Spinal cord (tissue), 10 donors: ENCODE data around the gene SCFD2. TPM values are rescaled to one million over a fixed set of nuclear protein-coding genes. Genes with fewer than 3 reads are reported as not detected.
"Not testable (repeated sequence)": the region's sequence is repeated elsewhere in the genome, so short reads cannot be mapped to it uniquely, and the experiment has no call there.

ENCODE experiments used
- DNase-seq, 6 donors: peaks; one replicate each; pipeline versions ENCODE4 v3.0.0 to v3.0.0-alpha.2; 2013 to 2015; ENCODE audit warnings: low spot score in 6 of 6, low read depth in 4 of 6
- H3K27ac ChIP-seq: one replicate; pipeline ENCODE4 v1.5.1; 2013; ENCODE audit warnings: low read depth, low read length, control low read depth
- H3K27me3 ChIP-seq: one replicate; pipeline ENCODE4 v1.6.1; 2013; ENCODE audit warnings: low read length; ENCODE audit not compliant: control insufficient read depth, insufficient read depth
- H3K36me3 ChIP-seq: one replicate; pipeline ENCODE4 v1.6.1; 2013; ENCODE audit warnings: low read length; ENCODE audit not compliant: control insufficient read depth, insufficient read depth
- H3K4me1 ChIP-seq: one replicate; pipeline ENCODE4 v1.6.1; 2013; ENCODE audit warnings: low read length; ENCODE audit not compliant: control insufficient read depth, insufficient read depth
- H3K4me3 ChIP-seq: one replicate; pipeline ENCODE4 v1.5.1; 2013; ENCODE audit warnings: low read depth, low read length, control low read depth
- H3K9me3 ChIP-seq: one replicate; pipeline ENCODE4 v1.6.1; 2013; ENCODE audit warnings: low read length; ENCODE audit not compliant: control insufficient read depth, insufficient read depth
- WGBS: methylation state at CpG from one replicate; pipeline ENCODE4 v1.1.5; 2013; ENCODE audit warnings: missing lambda C conversion rate; ENCODE audit not compliant: insufficient coverage; 5-methylcytosine and 5-hydroxymethylcytosine counted together
- polyA plus RNA-seq, 2 donors: library from polyadenylated mRNA; unstranded; fragments of 120-200 nt; gene quantifications; one replicate each; pipeline ENCODE4 v1.2.1, GENCODE V29; 2013; ENCODE audit not compliant: insufficient read length in 2 of 2
- total RNA-seq, 2 donors: library from RNA; depleted of rRNA in 1 of 2; stranded (reverse); fragments of 120-200 nt in 1 of 2; fragments of >200 nt in 1 of 2; gene quantifications; one replicate each; pipeline versions ENCODE4 v1.2.3 to v1.2.4, GENCODE V29; 2013 to 2014
- donor health status: healthy.

The SCFD2 gene
- total and polyA plus RNA-seq, 4 donors = 15.6 to 19.5 (median 17.7) TPM

DNA sequence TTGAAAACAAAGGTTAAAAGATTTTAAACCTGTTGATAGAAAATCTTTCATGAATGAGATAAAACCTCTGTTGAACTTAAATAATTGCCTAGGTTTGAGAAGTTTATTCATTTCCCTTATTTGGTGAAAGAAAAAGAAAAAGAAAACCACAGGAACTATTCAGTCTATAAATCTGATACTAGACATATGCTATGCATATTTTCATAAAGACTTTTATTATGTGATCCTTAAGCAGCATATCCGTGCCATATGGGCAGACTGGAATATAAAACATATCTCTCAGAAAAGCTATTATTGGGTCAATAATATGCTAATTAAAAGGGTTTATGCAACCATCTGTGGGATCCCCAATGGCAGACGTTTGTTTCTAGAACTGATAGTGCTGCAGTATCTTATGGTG, 325.0 kb downstream of the SCFD2 start:
- Histone ChIP-seq H3K9me3 (no peaks in the 10 kb centered on the region), H3K4me3 (no peak overlapping the region), H3K36me3 (no peaks in the 10 kb centered on the region), H3K27me3 (no peaks in the 10 kb centered on the region), H3K4me1 (no peaks in the 10 kb centered on the region), H3K27ac (no peak overlapping the region)
- DNase-seq = peak in 1 of 6 donors; percentile 6
- WGBS = 50% methylated on average over 1 of the region's 2 CpGs

DNA sequence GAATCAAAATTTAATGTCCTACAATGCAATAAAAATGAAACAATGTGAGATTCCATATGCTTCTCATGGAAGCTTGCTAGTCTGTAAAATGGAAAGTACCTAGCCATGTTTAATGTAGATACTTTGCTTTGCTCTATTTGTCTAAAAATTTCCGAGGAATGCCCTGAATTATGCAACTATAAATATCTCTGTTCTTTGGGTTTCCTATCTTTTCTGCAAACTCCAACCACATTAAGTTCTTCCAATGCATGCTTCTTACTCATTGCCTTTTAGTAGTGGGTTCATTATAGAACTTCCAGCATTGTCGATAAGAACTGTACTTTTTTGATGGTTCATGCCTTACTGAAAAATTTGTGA, 325.4 kb downstream of the SCFD2 start:
- H3K4me3 ChIP-seq = no peak overlapping the region
- DNase-seq = no peak
- H3K4me1 ChIP-seq = no peaks in the 10 kb centered on the region
- no CpG with 5 or more reads among the region's 2 CpGs for WGBS
- H3K36me3 ChIP-seq = no peaks in the 10 kb centered on the region
- no peaks in the 10 kb centered on the region for H3K27me3 ChIP-seq
- no peak overlapping the region for H3K27ac ChIP-seq
- H3K9me3 ChIP-seq = no peaks in the 10 kb centered on the region

DNA sequence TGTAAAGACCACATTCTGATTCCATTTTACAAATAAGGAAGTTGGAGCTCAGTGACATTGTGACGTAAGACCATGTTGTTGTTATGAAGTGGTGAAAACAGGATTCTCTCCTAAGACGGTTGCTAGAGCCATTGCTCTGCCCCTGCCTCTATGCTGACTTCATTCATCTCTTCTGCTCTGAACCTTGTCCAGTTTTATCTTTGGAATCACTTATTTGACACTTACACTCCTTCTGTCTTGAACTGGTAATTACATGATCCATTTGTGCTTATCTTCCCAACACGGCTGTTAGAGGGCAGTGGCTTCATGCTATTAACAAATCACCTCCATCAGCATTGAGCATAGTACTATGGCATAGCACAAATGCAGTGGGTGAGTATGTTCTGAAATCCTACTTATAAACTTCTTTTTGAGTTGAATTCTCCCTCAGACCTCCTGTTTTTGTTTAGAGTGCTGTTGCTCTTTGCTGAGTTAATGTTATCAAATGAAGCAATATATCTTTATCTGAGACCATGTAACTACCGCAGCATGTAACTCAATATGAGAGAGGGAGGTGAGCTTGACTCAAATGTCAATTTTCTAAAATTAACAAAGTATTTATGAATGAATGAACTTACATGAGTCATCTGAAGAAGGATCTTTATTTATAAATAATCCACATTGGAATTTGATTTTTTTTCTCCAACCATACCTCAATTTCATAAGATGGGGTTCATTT, 326.0 kb downstream of the SCFD2 start:
- no peaks in the 10 kb centered on the region for H3K27me3 ChIP-seq
- no CpG with 5 or more reads among the region's 4 CpGs for WGBS
- no peaks in the 10 kb centered on the region for H3K36me3 ChIP-seq
- no peaks in the 10 kb centered on the region for H3K9me3 ChIP-seq
- DNase-seq = no peak
- H3K27ac ChIP-seq = no peak overlapping the region
- H3K4me3 ChIP-seq = no peak overlapping the region
- H3K4me1 ChIP-seq = no peaks in the 10 kb centered on the region

DNA sequence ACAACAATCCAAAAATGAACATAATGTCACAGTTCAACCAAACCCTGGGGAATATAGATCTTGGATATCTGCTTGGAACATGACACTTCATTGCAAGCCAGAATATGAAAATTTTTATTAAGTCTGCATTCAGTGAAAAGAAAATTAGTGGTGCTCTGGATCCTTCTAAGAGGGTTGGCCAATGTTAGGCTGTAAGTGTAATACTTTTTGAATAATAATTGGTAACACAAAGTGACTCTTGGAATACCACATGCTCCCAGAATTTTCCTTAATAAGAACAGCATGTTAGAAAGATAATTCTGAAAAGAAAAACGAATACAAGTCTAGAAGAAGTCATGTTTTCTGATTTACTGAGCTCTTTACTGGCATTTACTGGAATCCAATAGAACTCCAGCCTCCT, 328.0 kb downstream of the SCFD2 start:
- WGBS = no CpG with 5 or more reads among the region's 1 CpG
- Histone ChIP-seq H3K27me3 (no peaks in the 10 kb centered on the region), H3K36me3 (no peaks in the 10 kb centered on the region), H3K9me3 (no peaks in the 10 kb centered on the region), H3K4me3 (no peak overlapping the region), H3K4me1 (no peaks in the 10 kb centered on the region), H3K27ac (no peak overlapping the region)
- no peak for DNase-seq

DNA sequence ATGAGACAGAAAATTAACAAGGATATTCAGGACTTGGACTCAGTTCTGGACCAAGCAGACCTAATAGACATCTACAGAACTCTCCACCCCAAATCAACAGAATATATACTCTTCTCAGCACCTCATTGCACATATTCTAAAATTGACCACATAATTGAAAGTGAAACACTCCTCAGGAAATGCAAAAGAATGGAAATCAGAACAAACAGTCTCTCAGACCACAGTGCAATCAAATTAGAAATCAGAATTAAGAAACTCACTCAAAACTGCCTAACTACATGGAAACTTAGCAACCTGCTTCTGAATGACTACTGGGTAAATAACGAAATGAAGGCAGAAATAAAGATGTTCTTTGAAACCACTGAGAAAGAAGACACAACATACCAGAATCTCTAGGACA, 333.0 kb downstream of the SCFD2 start:
- H3K36me3 ChIP-seq, H3K27me3 ChIP-seq, H3K4me3 ChIP-seq, H3K4me1 ChIP-seq, H3K9me3 ChIP-seq, H3K27ac ChIP-seq, DNase-seq: not testable (repeated sequence)
- WGBS = no CpG with 5 or more reads among the region's 1 CpG

DNA sequence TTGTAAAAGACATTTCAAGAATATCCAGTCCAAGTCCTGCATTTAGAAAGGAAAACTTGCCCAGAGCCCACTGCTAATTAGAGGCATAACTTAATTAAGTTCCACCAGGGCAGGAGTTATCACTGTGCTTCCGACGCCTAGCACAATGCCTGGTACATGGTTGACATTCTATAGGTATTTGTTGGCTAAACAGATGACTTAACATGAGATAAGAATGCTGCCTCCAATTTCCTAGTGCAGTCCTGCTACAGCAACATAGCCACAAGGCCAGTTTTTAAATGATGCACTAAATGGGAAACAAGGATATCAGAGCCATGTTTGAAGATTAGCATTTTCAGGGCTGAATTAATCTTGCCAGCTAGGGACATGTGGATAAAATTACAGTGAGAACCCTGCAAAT, 339.6 kb downstream of the SCFD2 start:
- H3K36me3 ChIP-seq = no peaks in the 10 kb centered on the region
- no peaks in the 10 kb centered on the region for H3K27me3 ChIP-seq
- H3K4me3 ChIP-seq = no peak overlapping the region
- DNase-seq = no peak
- WGBS = 94% methylated on average over 2 of the region's 2 CpGs
- no peaks in the 10 kb centered on the region for H3K4me1 ChIP-seq
- H3K9me3 ChIP-seq = no peaks in the 10 kb centered on the region
- no peak overlapping the region for H3K27ac ChIP-seq

DNA sequence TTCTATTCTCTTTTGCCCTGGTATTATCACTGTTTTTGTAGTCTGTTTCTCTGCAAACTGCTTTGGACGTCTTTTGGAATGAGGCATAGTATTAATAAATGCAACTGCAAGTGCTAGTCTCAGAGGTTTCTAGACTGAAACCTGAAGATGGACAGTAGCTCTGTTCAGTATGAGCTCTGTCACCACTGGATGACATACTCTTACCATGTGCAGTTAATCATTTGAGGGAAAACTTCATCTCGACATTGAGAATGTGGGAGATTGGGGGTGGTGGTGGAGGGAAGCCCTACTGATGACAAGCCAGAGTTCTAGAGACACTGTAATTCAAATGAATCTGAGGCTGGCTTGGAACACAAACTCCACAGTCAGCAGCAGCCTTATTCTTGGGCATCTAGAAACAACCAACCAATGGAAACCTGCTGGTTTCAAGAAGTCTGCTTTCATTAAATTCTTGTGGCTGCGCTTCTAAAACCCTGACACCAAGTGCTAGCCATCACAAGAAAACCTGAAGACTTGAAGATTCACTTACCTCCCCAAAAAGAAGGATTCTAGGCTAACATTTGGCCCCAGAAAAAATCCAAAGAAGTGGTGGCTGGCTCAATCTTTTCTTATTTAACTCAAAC, 342.1 kb downstream of the SCFD2 start:
- Histone ChIP-seq H3K27ac (no peak overlapping the region), H3K9me3 (no peaks in the 10 kb centered on the region), H3K4me1 (no peaks in the 10 kb centered on the region), H3K36me3 (no peaks in the 10 kb centered on the region), H3K27me3 (no peaks in the 10 kb centered on the region), H3K4me3 (no peak overlapping the region)
- DNase-seq = no peak
- 94% methylated on average over 2 of the region's 3 CpGs for WGBS

DNA sequence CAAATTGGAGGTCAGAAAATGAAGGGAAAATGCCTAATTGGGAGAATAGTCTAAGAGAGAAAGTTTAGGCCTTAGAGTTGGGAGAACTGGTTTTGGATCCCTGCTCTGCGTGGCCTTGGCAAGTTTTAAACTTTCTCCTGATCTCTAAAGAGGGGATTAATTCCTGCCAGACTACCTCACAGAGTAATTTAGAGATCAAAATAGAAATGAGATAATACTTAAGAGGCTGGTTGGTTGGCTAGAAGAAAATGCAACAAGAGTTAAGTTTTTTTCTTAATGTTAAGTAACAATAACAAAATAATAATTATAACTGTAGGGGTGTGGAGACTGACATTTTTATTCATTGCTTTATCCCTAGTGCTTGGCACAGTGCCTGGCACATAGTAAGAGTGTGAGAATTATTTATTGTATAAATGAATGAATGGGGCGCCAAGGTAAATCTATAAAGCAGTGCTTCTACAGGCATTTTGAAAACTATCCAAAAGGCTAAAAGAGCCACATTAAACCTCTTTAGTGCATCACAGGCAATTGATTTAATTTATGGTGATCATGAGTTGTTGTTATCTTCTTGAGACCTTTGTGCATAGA, 343.3 kb downstream of the SCFD2 start:
- WGBS = no CpG with 5 or more reads among the region's 2 CpGs
- Histone ChIP-seq H3K27ac (peak overlapping the region; percentile 34), H3K4me3 (no peak overlapping the region), H3K4me1 (no peaks in the 10 kb centered on the region), H3K9me3 (no peaks in the 10 kb centered on the region), H3K36me3 (no peaks in the 10 kb centered on the region), H3K27me3 (no peaks in the 10 kb centered on the region)
- DNase-seq = no peak

DNA sequence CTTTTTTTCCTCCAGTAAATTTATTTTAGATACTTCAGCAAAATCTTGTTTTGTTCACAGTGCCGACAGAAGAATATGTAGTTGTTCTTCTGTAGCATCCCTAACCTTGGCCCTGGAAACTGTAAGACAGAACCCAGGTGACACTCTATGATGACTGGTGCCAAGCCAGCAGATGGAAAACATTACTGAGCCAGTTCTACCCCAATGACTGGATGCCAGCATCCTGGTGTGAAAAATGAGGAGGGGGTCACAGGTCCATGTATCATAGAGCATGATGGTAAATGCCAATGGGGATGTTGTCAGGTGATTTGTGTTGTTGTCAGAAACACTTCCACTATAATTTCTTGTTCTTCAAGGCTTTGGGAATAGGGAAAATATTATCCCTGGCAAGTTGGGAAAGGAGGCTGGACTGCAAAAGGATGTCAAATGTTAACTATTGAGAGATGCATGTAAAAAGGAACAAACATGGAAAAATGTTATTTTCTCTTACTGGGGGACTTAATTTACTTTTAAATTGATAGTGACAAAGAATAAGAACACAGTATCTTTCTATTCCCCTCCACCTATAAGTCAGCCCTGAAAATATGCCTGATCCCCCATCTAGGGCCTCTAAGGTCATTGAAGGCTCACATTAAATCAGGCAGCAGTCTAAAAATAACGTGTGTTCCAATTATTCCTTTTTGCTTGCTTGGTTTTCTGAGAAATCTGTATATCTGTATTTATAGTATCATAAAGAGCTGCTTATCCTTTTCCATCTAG, 343.9 kb downstream of the SCFD2 start:
- Histone ChIP-seq H3K36me3 (no peaks in the 10 kb centered on the region), H3K27ac (peak overlapping the region; percentile 34), H3K9me3 (no peaks in the 10 kb centered on the region), H3K27me3 (no peaks in the 10 kb centered on the region), H3K4me1 (no peaks in the 10 kb centered on the region), H3K4me3 (no peak overlapping the region)
- peak in 1 of 6 donors; percentile 54 for DNase-seq
- WGBS = 48% methylated on average over 2 of the region's 2 CpGs
